Measurements from ENCODE around the gene IGFALS.

Gene IGFALS

GRCh38 chr16:1770328-1771187 lies 22.9 kb downstream of the IGFALS start:
- Histone ChIP-seq H3K36me3 (replicated peaks; ENCODE audit: insufficient read depth, low read length) (no peaks in the 10 kb centered on the region), H3K4me1 (ENCODE audit: low read length) (0 out of 2 replicates have a peak, but pooled peaks cover 3% of the 10 kb centered on the region), H3K4me3 (ENCODE audit: low read length) (peak overlapping the region; percentile 96), H3K4me2 (ENCODE audit: low read depth, low read length) (peak overlapping the region; percentile 66; the same call in 1 of the 2 replicates), H2AFZ (ENCODE audit: low read length) (no peak overlapping the region), H3K79me2 (ENCODE audit: low read length) (peaks cover 43% of the 10 kb centered on the region), H4K20me1 (ENCODE audit: insufficient read depth, low read length) (no peaks in the 10 kb centered on the region), H3K9me2 (replicated peaks; ENCODE audit: insufficient read depth, low read length) (no peaks in the 10 kb centered on the region), H3K9ac (ENCODE audit: low read length) (peak overlapping the region; percentile 28; the same call in 1 of the 2 replicates), H3K9me3 (replicated peaks; ENCODE audit: insufficient read depth, low read length) (no peaks in the 10 kb centered on the region), H3K27me3 (replicated peaks; ENCODE audit: insufficient read depth, low read length) (no peaks in the 10 kb centered on the region), H3F3A (ENCODE audit: insufficient read depth, low read length) (peaks cover 13% of the 10 kb centered on the region), H3K27ac (ENCODE audit: low read length) (no peak overlapping the region)
- TF ChIP-seq CTCF (IDR thresholded peaks at IDR 0.05; ENCODE audit: low read length) = no peak
- no peak for TF ChIP-seq EZH2 (optimal IDR thresholded peaks at IDR 0.05; ENCODE audit: low read depth, low read length)
- TF ChIP-seq EZH2phosphoT487 (IDR thresholded peaks at IDR 0.05; ENCODE audit: low read length) = no peak
- no peak for DNase-seq

GRCh38 chr16:1769402-1770300 lies 23.9 kb downstream of the IGFALS start:
- Histone ChIP-seq H3K4me2 (ENCODE audit: low read depth, low read length) (no peak overlapping the region), H3F3A (ENCODE audit: insufficient read depth, low read length) (peaks cover 13% of the 10 kb centered on the region), H3K9ac (ENCODE audit: low read length) (no peak overlapping the region), H3K9me2 (replicated peaks; ENCODE audit: insufficient read depth, low read length) (no peaks in the 10 kb centered on the region), H3K4me1 (ENCODE audit: low read length) (0 out of 2 replicates have a peak, but pooled peaks cover 3% of the 10 kb centered on the region), H4K20me1 (ENCODE audit: insufficient read depth, low read length) (no peaks in the 10 kb centered on the region), H3K9me3 (replicated peaks; ENCODE audit: insufficient read depth, low read length) (no peaks in the 10 kb centered on the region), H3K4me3 (ENCODE audit: low read length) (no peak overlapping the region), H3K79me2 (ENCODE audit: low read length) (peaks cover 34% of the 10 kb centered on the region), H2AFZ (ENCODE audit: low read length) (no peak overlapping the region), H3K27me3 (replicated peaks; ENCODE audit: insufficient read depth, low read length) (no peaks in the 10 kb centered on the region), H3K36me3 (replicated peaks; ENCODE audit: insufficient read depth, low read length) (no peaks in the 10 kb centered on the region), H3K27ac (ENCODE audit: low read length) (no peak overlapping the region)
- TF ChIP-seq EZH2 (optimal IDR thresholded peaks at IDR 0.05; ENCODE audit: low read depth, low read length) (no peak), EZH2phosphoT487 (IDR thresholded peaks at IDR 0.05; ENCODE audit: low read length) (no peak), CTCF (IDR thresholded peaks at IDR 0.05; ENCODE audit: low read length) (no peak)
- no peak for DNase-seq

GRCh38 chr16:1768767-1769401 lies 24.6 kb downstream of the IGFALS start:
- Histone ChIP-seq H3K4me2 (ENCODE audit: low read depth, low read length) (no peak overlapping the region), H3K4me3 (ENCODE audit: low read length) (no peak overlapping the region), H3K9me3 (replicated peaks; ENCODE audit: insufficient read depth, low read length) (no peaks in the 10 kb centered on the region), H3K27ac (ENCODE audit: low read length) (no peak overlapping the region), H3K79me2 (ENCODE audit: low read length) (peaks cover 26% of the 10 kb centered on the region), H3K9ac (ENCODE audit: low read length) (no peak overlapping the region), H3K36me3 (replicated peaks; ENCODE audit: insufficient read depth, low read length) (no peaks in the 10 kb centered on the region), H3K27me3 (replicated peaks; ENCODE audit: insufficient read depth, low read length) (no peaks in the 10 kb centered on the region), H2AFZ (ENCODE audit: low read length) (no peak overlapping the region), H3K9me2 (replicated peaks; ENCODE audit: insufficient read depth, low read length) (no peaks in the 10 kb centered on the region), H3K4me1 (ENCODE audit: low read length) (no peaks in the 10 kb centered on the region), H3F3A (ENCODE audit: insufficient read depth, low read length) (peaks cover 13% of the 10 kb centered on the region), H4K20me1 (ENCODE audit: insufficient read depth, low read length) (no peaks in the 10 kb centered on the region)
- TF ChIP-seq CTCF (IDR thresholded peaks at IDR 0.05; ENCODE audit: low read length) (no peak), EZH2 (optimal IDR thresholded peaks at IDR 0.05; ENCODE audit: low read depth, low read length) (no peak), EZH2phosphoT487 (IDR thresholded peaks at IDR 0.05; ENCODE audit: low read length) (no peak)
- no peak for DNase-seq

Data from MM.1S (cell line).